Measurements from ENCODE around the gene NSUN6. TPM values are rescaled to one million over a fixed set of nuclear protein-coding genes. Genes with fewer than 3 reads are reported as not detected.
A peak's percentile ranks its signal among the peaks of the same experiment; 100 is the strongest.

NSUN6 gene
- total RNA-seq, 1 donor = 4.7 TPM

- Histone ChIP-seq H3K27ac (ENCODE audit: low read depth, low read length) (no peak overlapping the region), H4K20me1 (ENCODE audit: insufficient read depth, low read length) (peaks cover 4% of the 10 kb centered on the region), H3K27me3 (ENCODE audit: insufficient read depth, low read length) (no peaks in the 10 kb centered on the region), H3K4me3 (ENCODE audit: insufficient read depth, low read length) (no peak overlapping the region), H2AFZ (ENCODE audit: low read length) (no peak overlapping the region), H3K9me3 (ENCODE audit: low read depth, low read length) (no peaks in the 10 kb centered on the region), H3K79me2 (ENCODE audit: insufficient read depth, low read length) (peaks cover 28% of the 10 kb centered on the region), H3K4me2 (ENCODE audit: insufficient read depth, low read length) (no peak overlapping the region), H3K4me1 (ENCODE audit: insufficient read depth, low read length) (peaks cover 11% of the 10 kb centered on the region), H3K36me3 (ENCODE audit: insufficient read depth, low read length) (no peaks in the 10 kb centered on the region)
- no peak for TF ChIP-seq CTCF (IDR thresholded peaks at IDR 0.05; ENCODE audit: extremely low read depth, low read depth, low read length)
- DNase-seq (ENCODE audit: insufficient read length, low spot score, missing footprints) = no peak
Measured at GRCh38 chr10:18656724-18657123, 5.3 kb upstream of the NSUN6 start.

DNA sequence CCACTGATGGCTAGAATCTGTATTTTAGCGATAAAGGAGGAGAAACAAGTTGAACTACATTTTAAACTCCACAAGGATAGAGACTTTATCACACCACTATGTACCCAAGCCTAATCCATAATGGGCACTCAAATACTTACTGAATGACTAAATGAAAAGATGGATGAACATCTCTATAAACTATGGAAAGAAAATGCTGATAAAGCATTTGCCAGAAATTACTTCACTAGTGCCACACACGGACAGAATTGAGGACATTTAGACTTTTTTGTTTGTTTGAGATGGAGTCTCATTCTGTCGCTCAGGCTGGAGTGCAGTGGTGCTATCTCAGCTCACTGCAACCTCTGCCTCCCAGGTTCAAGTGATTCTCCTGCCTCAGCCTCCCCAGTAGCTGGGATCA lies 1.7 kb upstream of the NSUN6 start:
- no peak overlapping the region for H2AFZ ChIP-seq (ENCODE audit: low read length)
- no peak overlapping the region for H3K4me3 ChIP-seq (ENCODE audit: insufficient read depth, low read length)
- H3K36me3 ChIP-seq (ENCODE audit: insufficient read depth, low read length) = no peaks in the 10 kb centered on the region
- no peak for TF ChIP-seq CTCF (IDR thresholded peaks at IDR 0.05; ENCODE audit: extremely low read depth, low read depth, low read length)
- peaks cover 13% of the 10 kb centered on the region for H3K4me1 ChIP-seq (ENCODE audit: insufficient read depth, low read length)
- peaks cover 23% of the 10 kb centered on the region for H3K79me2 ChIP-seq (ENCODE audit: insufficient read depth, low read length)
- no peak for DNase-seq (ENCODE audit: insufficient read length, low spot score, missing footprints)
- no peaks in the 10 kb centered on the region for H3K9me3 ChIP-seq (ENCODE audit: low read depth, low read length)
- H3K27me3 ChIP-seq (ENCODE audit: insufficient read depth, low read length) = no peaks in the 10 kb centered on the region
- no peak overlapping the region for H3K27ac ChIP-seq (ENCODE audit: low read depth, low read length)
- H3K4me2 ChIP-seq (ENCODE audit: insufficient read depth, low read length) = no peak overlapping the region
- H4K20me1 ChIP-seq (ENCODE audit: insufficient read depth, low read length) = no peaks in the 10 kb centered on the region

DNA sequence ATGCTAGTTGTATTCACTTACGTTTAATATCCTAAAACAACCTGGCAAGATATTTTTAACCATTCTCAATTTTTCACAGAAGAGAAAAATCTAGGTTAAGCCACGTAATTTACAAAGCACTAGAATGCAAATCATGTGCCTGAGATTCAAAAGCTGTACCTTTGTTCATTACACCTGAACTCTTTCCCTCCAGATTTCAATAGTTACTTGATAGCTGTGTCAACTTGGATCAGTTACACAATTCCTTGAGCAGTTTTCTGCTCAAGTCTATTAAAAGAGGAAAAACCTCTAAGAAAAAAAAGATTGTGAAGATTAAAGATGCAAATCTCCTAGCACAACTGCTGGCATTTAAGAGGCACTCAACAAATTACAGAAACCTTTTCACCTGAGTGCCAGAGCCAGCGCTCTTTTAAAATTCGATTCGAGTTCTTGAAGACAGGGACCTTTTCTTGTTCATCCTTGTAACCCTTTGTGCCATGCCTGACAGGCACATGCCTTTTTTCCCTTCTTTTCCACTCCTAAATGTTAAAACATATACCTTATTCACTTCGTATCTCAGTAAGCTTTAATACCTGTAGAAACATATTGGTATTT lies 886 bp downstream of the NSUN6 start:
- Histone ChIP-seq H2AFZ (ENCODE audit: low read length) (peak overlapping the region; percentile 92), H3K79me2 (ENCODE audit: insufficient read depth, low read length) (peaks cover 23% of the 10 kb centered on the region), H3K4me2 (ENCODE audit: insufficient read depth, low read length) (peak overlapping the region; percentile 95), H4K20me1 (ENCODE audit: insufficient read depth, low read length) (no peaks in the 10 kb centered on the region), H3K9me3 (ENCODE audit: low read depth, low read length) (no peaks in the 10 kb centered on the region), H3K27me3 (ENCODE audit: insufficient read depth, low read length) (no peaks in the 10 kb centered on the region), H3K36me3 (ENCODE audit: insufficient read depth, low read length) (no peaks in the 10 kb centered on the region), H3K4me1 (ENCODE audit: insufficient read depth, low read length) (peaks cover 13% of the 10 kb centered on the region), H3K4me3 (ENCODE audit: insufficient read depth, low read length) (peak overlapping the region; percentile 84), H3K27ac (ENCODE audit: low read depth, low read length) (peak overlapping the region; percentile 80)
- DNase-seq (ENCODE audit: insufficient read length, low spot score, missing footprints) = no peak
- TF ChIP-seq CTCF (IDR thresholded peaks at IDR 0.05; ENCODE audit: extremely low read depth, low read depth, low read length) = no peak

GRCh38 chr10:18649364-18649959 lies 1.9 kb downstream of the NSUN6 start:
- DNase-seq (ENCODE audit: insufficient read length, low spot score, missing footprints) = no peak

More at GRCh38 chr10:18649364-18649959, 1.9 kb downstream of the NSUN6 start:
- no peak overlapping the region for H3K27ac ChIP-seq (ENCODE audit: low read depth, low read length)
- H3K36me3 ChIP-seq (ENCODE audit: insufficient read depth, low read length) = no peaks in the 10 kb centered on the region
- TF ChIP-seq CTCF (IDR thresholded peaks at IDR 0.05; ENCODE audit: extremely low read depth, low read depth, low read length) = no peak
- H3K4me2 ChIP-seq (ENCODE audit: insufficient read depth, low read length) = peak overlapping the region; percentile 95
- H2AFZ ChIP-seq (ENCODE audit: low read length) = no peak overlapping the region
- peaks cover 23% of the 10 kb centered on the region for H3K79me2 ChIP-seq (ENCODE audit: insufficient read depth, low read length)
- H3K4me1 ChIP-seq (ENCODE audit: insufficient read depth, low read length) = peaks cover 13% of the 10 kb centered on the region
- no peaks in the 10 kb centered on the region for H3K9me3 ChIP-seq (ENCODE audit: low read depth, low read length)
- no peaks in the 10 kb centered on the region for H3K27me3 ChIP-seq (ENCODE audit: insufficient read depth, low read length)
- no peaks in the 10 kb centered on the region for H4K20me1 ChIP-seq (ENCODE audit: insufficient read depth, low read length)
- H3K4me3 ChIP-seq (ENCODE audit: insufficient read depth, low read length) = peak overlapping the region; percentile 2

Measured in osteoblast (primary cell).